Epithelial cell of esophagus (primary cell): Measurements from ENCODE around the gene TRIM38.
"Not testable (repeated sequence)": the region's sequence is repeated elsewhere in the genome, so short reads cannot be mapped to it uniquely, and the experiment has no call there.

Experiments
- DNase-seq: peaks from one replicate; pipeline ENCODE4 v3.0.0; 2010; ENCODE audit warnings: low read depth
- H3K4me3 ChIP-seq: 2 replicates; pipeline ENCODE4 v1.5.1; 2011; ENCODE audit warnings: mild to moderate bottlenecking, low read length, control low read depth
- TF ChIP-seq, protein P1 (sequence below): IDR thresholded peaks from 2 replicates; pipeline ENCODE4 v1.5.1; 2011; ENCODE audit warnings: low read depth, mild to moderate bottlenecking, low read length, control low read depth, inconsistent platforms; ENCODE audit not compliant: insufficient read depth; ENCODE audit errors: missing control alignments

TRIM38 gene

DNA sequence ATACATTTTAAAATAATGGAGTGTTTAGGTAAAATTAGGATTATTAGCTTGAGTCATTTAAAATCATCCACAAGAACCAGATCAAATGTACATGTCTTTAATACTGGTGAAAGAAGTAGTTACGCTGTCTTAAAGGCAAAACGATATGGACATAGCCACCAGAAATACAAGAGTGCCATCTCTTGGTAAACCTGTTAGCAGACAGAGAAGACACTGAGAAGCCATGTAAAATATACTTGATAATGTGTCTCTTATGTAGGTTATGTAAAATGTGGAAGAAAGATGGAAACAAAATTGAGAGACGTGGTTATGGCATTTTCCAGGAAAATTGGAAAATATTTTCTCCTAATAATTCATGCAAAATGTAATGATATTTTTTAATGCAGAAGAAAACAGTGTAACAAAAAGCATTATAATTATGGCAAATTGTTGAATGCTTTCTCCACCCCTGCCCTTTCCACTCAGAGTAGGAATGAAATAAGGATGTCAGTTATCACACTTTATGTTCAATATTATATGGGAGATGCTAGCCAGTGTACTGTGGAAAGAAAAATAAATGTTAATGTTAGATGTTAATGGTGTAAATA lies 19.9 kb upstream of the TRIM38 start:
- peak; percentile 64 for DNase-seq
- TF ChIP-seq, protein P1, sequence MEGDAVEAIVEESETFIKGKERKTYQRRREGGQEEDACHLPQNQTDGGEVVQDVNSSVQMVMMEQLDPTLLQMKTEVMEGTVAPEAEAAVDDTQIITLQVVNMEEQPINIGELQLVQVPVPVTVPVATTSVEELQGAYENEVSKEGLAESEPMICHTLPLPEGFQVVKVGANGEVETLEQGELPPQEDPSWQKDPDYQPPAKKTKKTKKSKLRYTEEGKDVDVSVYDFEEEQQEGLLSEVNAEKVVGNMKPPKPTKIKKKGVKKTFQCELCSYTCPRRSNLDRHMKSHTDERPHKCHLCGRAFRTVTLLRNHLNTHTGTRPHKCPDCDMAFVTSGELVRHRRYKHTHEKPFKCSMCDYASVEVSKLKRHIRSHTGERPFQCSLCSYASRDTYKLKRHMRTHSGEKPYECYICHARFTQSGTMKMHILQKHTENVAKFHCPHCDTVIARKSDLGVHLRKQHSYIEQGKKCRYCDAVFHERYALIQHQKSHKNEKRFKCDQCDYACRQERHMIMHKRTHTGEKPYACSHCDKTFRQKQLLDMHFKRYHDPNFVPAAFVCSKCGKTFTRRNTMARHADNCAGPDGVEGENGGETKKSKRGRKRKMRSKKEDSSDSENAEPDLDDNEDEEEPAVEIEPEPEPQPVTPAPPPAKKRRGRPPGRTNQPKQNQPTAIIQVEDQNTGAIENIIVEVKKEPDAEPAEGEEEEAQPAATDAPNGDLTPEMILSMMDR, result peak; percentile 59
- no peak overlapping the region for H3K4me3 ChIP-seq

DNA sequence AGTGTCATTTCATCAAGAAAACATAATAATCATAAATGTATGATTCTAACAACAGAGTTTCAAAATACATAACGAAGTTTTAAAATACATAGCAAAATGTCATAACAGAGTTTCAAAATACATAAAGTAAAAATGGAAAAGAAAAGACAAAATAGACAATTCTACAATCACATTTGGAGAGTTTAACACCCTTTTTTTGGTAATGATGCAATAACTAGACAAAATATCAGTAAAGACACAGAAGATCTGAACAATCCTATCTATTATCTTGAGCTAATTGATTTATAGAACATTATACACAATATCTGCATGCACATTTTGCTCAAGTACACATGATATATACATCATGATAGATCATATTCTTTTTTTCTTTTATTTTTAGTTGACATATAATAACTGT lies 18.7 kb upstream of the TRIM38 start:
- DNase-seq, result no peak
- TF ChIP-seq, protein P1, result no peak
- H3K4me3 ChIP-seq, result no peak overlapping the region

GRCh38 chr6:25944688-25945574 lies 17.7 kb upstream of the TRIM38 start:
- H3K4me3 ChIP-seq, result no peak overlapping the region
- TF ChIP-seq, protein P1, result no peak
- DNase-seq, result no peak

- H3K4me3 ChIP-seq, DNase-seq: not testable (repeated sequence)
Measured at GRCh38 chr6:25945738-25946137, 16.9 kb upstream of the TRIM38 start.

GRCh38 chr6:25946631-25947030 lies 16.0 kb upstream of the TRIM38 start:
- DNase-seq, result no peak
- H3K4me3 ChIP-seq, result no peak overlapping the region
- TF ChIP-seq, protein P1, result no peak

GRCh38 chr6:25947492-25947891 lies 15.1 kb upstream of the TRIM38 start:
- not testable (repeated sequence) for H3K4me3 ChIP-seq, DNase-seq

DNA sequence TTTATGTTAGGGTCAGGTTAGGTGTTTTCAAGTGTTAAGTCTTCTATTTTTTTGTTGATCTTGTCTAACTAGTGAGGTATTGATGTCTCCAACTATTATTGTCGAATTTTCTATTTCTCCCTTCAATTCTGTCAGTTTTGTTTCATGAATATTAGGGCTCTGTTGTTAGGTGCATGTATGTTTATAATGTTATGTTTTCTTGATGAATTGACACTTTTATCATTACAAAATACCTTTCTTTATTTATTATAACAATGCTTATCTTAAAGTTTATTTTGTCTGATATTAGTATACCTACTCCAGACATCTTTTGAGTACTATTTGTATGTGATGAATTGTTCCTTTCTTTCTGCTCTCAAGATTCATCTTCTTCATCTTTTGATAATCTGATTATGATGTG lies 12.9 kb upstream of the TRIM38 start:
- no peak for DNase-seq
- H3K4me3 ChIP-seq, result no peak overlapping the region
- TF ChIP-seq, protein P1, result no peak

DNA sequence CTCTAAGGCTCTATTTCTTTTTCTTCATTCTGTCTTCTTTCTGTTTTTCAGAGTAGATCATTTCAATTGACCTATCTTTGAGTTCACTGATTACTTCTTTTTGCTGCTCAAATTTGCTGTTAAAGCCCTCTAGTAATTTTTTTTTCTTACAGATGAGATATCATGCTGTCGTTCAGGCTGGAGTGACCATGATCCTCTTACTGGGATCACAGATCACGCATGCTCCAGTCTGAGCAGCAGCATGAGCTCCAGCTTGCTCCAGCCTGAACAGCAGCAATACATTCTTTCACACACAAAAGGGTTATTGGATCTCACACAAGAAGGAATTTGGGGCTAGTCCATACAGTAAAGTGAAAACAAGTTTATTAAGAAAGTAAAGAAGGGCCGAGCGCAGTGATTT lies 12.3 kb upstream of the TRIM38 start:
- no peak for DNase-seq
- TF ChIP-seq, protein P1, result no peak
- no peak overlapping the region for H3K4me3 ChIP-seq
